ENCODE results near the gene ASB18. TPM values are rescaled to one million over a fixed set of nuclear protein-coding genes. Genes with fewer than 3 reads are reported as not detected.

Gene ASB18
- total RNA-seq, 1 donor from 2014 or later, result not detected

DNA sequence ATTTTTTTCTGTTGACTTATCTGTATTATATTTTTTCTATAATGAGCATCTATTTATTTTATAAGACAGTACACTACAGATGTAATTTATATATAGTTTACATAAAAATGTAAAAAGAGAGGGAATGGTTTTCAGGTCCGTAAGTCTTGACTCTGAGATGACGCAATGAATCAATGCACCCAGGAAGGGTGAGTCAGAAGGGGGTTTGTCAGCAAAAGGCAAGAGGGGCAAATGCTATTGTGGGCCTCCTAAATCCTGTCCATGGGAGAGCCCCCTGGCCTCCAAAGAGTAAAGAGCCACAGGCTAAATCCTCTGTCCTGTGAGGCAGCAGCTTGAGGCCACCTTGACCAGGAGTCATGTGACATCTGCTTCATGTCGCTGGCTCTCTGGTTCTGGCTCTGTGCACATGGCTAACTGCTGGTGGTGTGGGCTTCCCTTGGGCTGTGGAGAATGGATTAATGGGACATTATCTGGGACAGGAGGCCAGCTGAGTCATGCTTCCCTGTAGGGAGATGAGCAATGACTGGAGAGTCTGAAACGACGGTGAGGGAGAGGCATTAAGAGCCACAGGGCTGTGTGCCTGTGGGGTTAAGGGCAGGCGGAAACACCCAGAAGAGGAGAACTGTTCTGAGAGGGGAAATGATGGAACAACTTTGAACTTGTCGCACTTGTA lies 22.8 kb upstream of the ASB18 start:
- H3K27ac Mint-ChIP-seq (ENCODE audit: unreplicated experiment), result no peak overlapping the region
- H3K4me3 Mint-ChIP-seq (ENCODE audit: unreplicated experiment), result no peak overlapping the region
- peaks cover 3% of the 10 kb centered on the region for H3K27me3 Mint-ChIP-seq (ENCODE audit: unreplicated experiment)
- no peak for TF ChIP-seq CTCF (IDR thresholded peaks at IDR 0.05; ENCODE audit: unreplicated experiment)
- H3K36me3 Mint-ChIP-seq (ENCODE audit: low read depth, unreplicated experiment), result peaks cover 6% of the 10 kb centered on the region
- DNase-seq (ENCODE audit: low spot score), result no peak
- no peaks in the 10 kb centered on the region for H3K4me1 Mint-ChIP-seq (ENCODE audit: unreplicated experiment)
- H3K9me3 Mint-ChIP-seq (ENCODE audit: unreplicated experiment), result no peaks in the 10 kb centered on the region

DNA sequence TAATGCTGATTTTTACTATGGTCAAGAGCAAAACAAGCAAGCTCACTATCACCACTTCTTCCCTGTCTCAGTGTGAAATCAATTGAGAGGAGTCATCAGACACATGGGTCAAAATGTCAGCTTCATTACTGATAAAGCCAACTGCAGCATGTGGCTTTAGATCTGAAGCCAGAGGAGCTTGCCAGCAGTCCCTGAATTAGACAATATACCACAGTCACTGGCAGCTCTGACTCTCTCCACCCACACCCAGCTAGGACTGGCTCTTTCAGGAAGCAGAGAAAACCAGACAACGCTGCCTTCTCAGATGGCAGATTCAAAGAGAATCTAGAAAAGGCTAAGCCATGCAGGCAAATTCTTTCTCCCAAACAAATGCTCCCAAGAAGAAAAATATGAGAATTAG lies 20.0 kb upstream of the ASB18 start:
- Mint-ChIP-seq H3K4me1 (ENCODE audit: unreplicated experiment) (no peaks in the 10 kb centered on the region), H3K4me3 (ENCODE audit: unreplicated experiment) (no peak overlapping the region), H3K27ac (ENCODE audit: unreplicated experiment) (no peak overlapping the region), H3K27me3 (ENCODE audit: unreplicated experiment) (peaks cover 2% of the 10 kb centered on the region), H3K9me3 (ENCODE audit: unreplicated experiment) (no peaks in the 10 kb centered on the region), H3K36me3 (ENCODE audit: low read depth, unreplicated experiment) (peaks cover 6% of the 10 kb centered on the region)
- DNase-seq (ENCODE audit: low spot score), result no peak
- no peak for TF ChIP-seq CTCF (IDR thresholded peaks at IDR 0.05; ENCODE audit: unreplicated experiment)

GRCh38 chr2:236282406-236282805 lies 18.2 kb upstream of the ASB18 start:
- Mint-ChIP-seq H3K9me3 (ENCODE audit: unreplicated experiment) (no peaks in the 10 kb centered on the region), H3K4me3 (ENCODE audit: unreplicated experiment) (no peak overlapping the region), H3K27me3 (ENCODE audit: unreplicated experiment) (no peaks in the 10 kb centered on the region), H3K36me3 (ENCODE audit: low read depth, unreplicated experiment) (peaks cover 2% of the 10 kb centered on the region), H3K27ac (ENCODE audit: unreplicated experiment) (no peak overlapping the region), H3K4me1 (ENCODE audit: unreplicated experiment) (no peaks in the 10 kb centered on the region)
- no peak for DNase-seq (ENCODE audit: low spot score)
- TF ChIP-seq CTCF (IDR thresholded peaks at IDR 0.05; ENCODE audit: unreplicated experiment), result no peak

DNA sequence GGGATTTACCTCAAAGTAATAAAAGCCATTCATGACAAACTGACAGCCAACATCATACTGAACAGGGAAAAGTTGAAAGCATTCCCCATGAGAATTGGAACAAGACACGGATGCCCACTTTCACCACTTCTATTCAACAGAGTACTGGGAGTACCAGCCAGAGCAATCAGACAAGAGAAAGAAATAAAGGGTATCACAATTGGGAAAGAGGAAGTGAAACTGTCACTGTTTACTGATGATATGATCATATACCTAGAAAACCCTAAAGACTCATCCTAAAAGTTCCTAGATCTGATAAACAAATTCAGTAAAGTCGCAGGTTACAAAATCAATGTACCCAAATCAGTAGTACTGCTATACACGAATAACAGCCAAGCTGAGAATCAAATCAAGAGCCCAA lies 17.2 kb upstream of the ASB18 start:
- Mint-ChIP-seq H3K27ac (ENCODE audit: unreplicated experiment) (no peak overlapping the region), H3K4me1 (ENCODE audit: unreplicated experiment) (no peaks in the 10 kb centered on the region), H3K9me3 (ENCODE audit: unreplicated experiment) (no peaks in the 10 kb centered on the region), H3K27me3 (ENCODE audit: unreplicated experiment) (no peaks in the 10 kb centered on the region), H3K36me3 (ENCODE audit: low read depth, unreplicated experiment) (no peaks in the 10 kb centered on the region), H3K4me3 (ENCODE audit: unreplicated experiment) (no peak overlapping the region)
- no peak for DNase-seq (ENCODE audit: low spot score)
- TF ChIP-seq CTCF (IDR thresholded peaks at IDR 0.05; ENCODE audit: unreplicated experiment), result no peak

GRCh38 chr2:236273126-236273525 lies 8.9 kb upstream of the ASB18 start:
- Mint-ChIP-seq H3K9me3 (ENCODE audit: unreplicated experiment) (peaks cover 8% of the 10 kb centered on the region), H3K4me3 (ENCODE audit: unreplicated experiment) (no peak overlapping the region), H3K36me3 (ENCODE audit: low read depth, unreplicated experiment) (peaks cover 18% of the 10 kb centered on the region), H3K27ac (ENCODE audit: unreplicated experiment) (peak overlapping the region; percentile 64), H3K4me1 (ENCODE audit: unreplicated experiment) (peaks cover 6% of the 10 kb centered on the region), H3K27me3 (ENCODE audit: unreplicated experiment) (peaks cover 5% of the 10 kb centered on the region)
- no peak for DNase-seq (ENCODE audit: low spot score)
- no peak for TF ChIP-seq CTCF (IDR thresholded peaks at IDR 0.05; ENCODE audit: unreplicated experiment)

Measured in endothelial cell (in vitro differentiated cells).